Prostate gland (tissue), 2 donors: ENCODE measurements around the gene WNK1. TPM values are rescaled to one million over a fixed set of nuclear protein-coding genes. Genes with fewer than 3 reads are reported as not detected.

Experiments used
- DNase-seq: peaks from one replicate; pipeline ENCODE4 v3.0.0-alpha.2; 2019; ENCODE audit warnings: low spot score
- H3K27ac ChIP-seq, 2 donors: fragments of 200-600 bp; sonication (generic); 2 replicates each; pipeline ENCODE4 v1.5.1; 2017 to 2019
- H3K27me3 ChIP-seq: fragments of 200-600 bp; sonication (generic); replicated peaks from 2 replicates; pipeline ENCODE4 v1.5.1; 2019; ENCODE audit not compliant: insufficient read depth
- H3K36me3 ChIP-seq, 2 donors: fragments of 200-600 bp; sonication (generic); 1 replicate in 1 of 2; 2 replicates in 1 of 2; pipeline versions ENCODE4 v1.5.1 to v1.8.1; 2017 to 2019
- H3K4me1 ChIP-seq: fragments of 200-600 bp; sonication (generic); replicated peaks from 2 replicates; pipeline ENCODE4 v1.5.1; 2019
- H3K4me3 ChIP-seq, 2 donors: fragments of 200-600 bp; sonication (generic); 2 replicates each; pipeline ENCODE4 v1.5.1; 2017 to 2019
- H3K9me3 ChIP-seq: fragments of 200-600 bp; sonication (generic); 2 replicates; pipeline ENCODE4 v1.5.1; 2017
- POLR2A ChIP-seq: fragments of 450-650 bp; IDR thresholded peaks from one replicate; pipeline ENCODE4 v1.6.1; 2016; ENCODE audit warnings: antibody characterized with exemption, mild to moderate bottlenecking
- POLR2AphosphoS5 ChIP-seq: sonication (generic); formaldehyde crosslinking; IDR thresholded peaks from one replicate; pipeline ENCODE4 v1.6.1; 2017; ENCODE audit warnings: antibody characterized with exemption
- WGBS: methylation state at CpG from one replicate; pipeline ENCODE4 v1.1.5; 2018; 5-methylcytosine and 5-hydroxymethylcytosine counted together
- intact Hi-C: fragments of 100-400 bp; cut with DNase I; formaldehyde crosslinking; loops from one replicate; pipeline ENCODE4 v1.14.2; 2022
- total RNA-seq, 2 donors: library from RNA; depleted of rRNA; stranded (reverse); fragments of >200 nt; gene quantifications; one replicate each; pipeline ENCODE4 v1.1.0, GENCODE V29; 2016
- TF ChIP-seq, protein P1 (sequence below), 4 experiments: fragments of 200-600 bp in 2 of 4; fragments of 450-650 bp in 2 of 4; sonication (generic) in 2 of 4; IDR thresholded peaks; 1 replicate in 3 of 4; 2 replicates in 1 of 4; pipeline ENCODE4 v1.5.1; 2016 to 2019; ENCODE audit warnings: antibody characterized with exemption in 4 of 4, mild to moderate bottlenecking in 2 of 4, moderate library complexity in 2 of 4

WNK1 gene
- total RNA-seq, 2 donors from 2014 or later: 82.7 to 223 TPM

DNA sequence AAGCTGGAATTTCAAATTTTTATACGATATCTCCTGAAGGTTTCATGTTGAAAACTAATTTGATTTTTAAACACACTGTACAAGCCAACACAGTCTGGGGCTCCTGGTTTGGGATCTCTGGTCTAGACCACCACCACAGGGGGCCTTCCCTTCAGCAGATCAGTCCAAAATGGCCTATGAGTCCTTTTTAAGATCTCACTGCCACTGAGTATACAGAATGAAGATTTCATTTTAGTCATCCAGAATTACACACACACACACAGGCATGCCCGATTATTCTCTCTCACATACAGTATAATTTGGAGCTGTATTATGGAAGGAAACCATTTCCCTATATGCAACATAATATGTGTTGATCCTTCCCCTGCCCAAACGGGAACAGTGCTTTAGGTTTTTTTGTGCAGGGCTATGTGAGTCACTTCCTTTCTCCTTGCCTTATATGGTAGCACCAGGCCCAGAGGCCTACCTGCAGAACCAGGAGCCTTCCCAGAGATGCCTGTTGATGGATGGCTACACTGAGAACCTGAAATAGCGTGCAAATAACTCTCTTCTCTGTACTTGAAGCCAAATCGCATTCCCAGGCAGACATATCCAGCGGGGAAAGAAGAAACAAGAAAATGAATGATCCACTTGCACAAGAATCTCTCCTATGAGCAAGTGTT is 28.1 kb upstream of the WNK1 start:
- intact Hi-C loops: loop anchor here (5.0 kb wide), 1 partner anchor 57 kb away; no protein-coding TSS in a partner anchor
- Histone ChIP-seq H3K36me3 (no peaks in the 10 kb centered on the region), H3K4me1 (peaks cover under 1% of the 10 kb centered on the region), H3K27ac (no peak overlapping the region), H3K27me3 (no peaks in the 10 kb centered on the region), H3K9me3 (no peaks in the 10 kb centered on the region), H3K4me3 (no peak overlapping the region)
- 64% methylated on average over 6 of the region's 6 CpGs for WGBS
- TF ChIP-seq, protein P1, sequence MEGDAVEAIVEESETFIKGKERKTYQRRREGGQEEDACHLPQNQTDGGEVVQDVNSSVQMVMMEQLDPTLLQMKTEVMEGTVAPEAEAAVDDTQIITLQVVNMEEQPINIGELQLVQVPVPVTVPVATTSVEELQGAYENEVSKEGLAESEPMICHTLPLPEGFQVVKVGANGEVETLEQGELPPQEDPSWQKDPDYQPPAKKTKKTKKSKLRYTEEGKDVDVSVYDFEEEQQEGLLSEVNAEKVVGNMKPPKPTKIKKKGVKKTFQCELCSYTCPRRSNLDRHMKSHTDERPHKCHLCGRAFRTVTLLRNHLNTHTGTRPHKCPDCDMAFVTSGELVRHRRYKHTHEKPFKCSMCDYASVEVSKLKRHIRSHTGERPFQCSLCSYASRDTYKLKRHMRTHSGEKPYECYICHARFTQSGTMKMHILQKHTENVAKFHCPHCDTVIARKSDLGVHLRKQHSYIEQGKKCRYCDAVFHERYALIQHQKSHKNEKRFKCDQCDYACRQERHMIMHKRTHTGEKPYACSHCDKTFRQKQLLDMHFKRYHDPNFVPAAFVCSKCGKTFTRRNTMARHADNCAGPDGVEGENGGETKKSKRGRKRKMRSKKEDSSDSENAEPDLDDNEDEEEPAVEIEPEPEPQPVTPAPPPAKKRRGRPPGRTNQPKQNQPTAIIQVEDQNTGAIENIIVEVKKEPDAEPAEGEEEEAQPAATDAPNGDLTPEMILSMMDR (IDR thresholded peaks at IDR 0.05): no peak
- no peak for TF ChIP-seq POLR2AphosphoS5
- TF ChIP-seq POLR2A: no peak
- DNase-seq: no peak

DNA sequence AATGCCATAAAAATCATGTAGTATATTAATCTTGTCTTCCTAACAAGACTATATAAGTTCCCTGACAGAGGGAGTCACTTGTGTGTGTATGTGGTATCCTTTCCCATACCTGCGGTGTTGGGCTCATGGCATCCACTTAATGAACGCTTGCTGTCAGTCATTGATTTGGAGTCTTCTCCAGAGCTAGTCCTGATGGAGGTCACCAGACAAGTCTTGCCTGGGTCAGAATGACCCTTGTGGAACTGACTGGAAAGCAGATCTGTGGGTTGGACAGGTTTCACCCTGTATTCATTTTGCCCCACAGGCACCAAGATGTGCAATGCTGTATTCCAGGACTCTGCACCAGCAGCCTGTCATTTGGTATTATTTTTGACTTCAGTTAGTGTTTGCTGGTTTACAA is 27.3 kb upstream of the WNK1 start:
- no peaks in the 10 kb centered on the region for H3K36me3 ChIP-seq
- intact Hi-C loops: no loop called here
- TF ChIP-seq, protein P1 (IDR thresholded peaks at IDR 0.05): no peak
- TF ChIP-seq POLR2A: no peak
- TF ChIP-seq POLR2AphosphoS5: no peak
- H3K4me1 ChIP-seq: peaks cover 2% of the 10 kb centered on the region
- WGBS: 97% methylated on average over 2 of the region's 2 CpGs
- no peak overlapping the region for H3K4me3 ChIP-seq
- no peak for DNase-seq
- H3K27me3 ChIP-seq: no peaks in the 10 kb centered on the region
- no peak overlapping the region for H3K27ac ChIP-seq
- no peaks in the 10 kb centered on the region for H3K9me3 ChIP-seq

GRCh38 chr12:726281-727140 is 25.9 kb upstream of the WNK1 start:
- DNase-seq: no peak
- peaks cover 2% of the 10 kb centered on the region for H3K4me1 ChIP-seq
- H3K27me3 ChIP-seq: no peaks in the 10 kb centered on the region
- H3K27ac ChIP-seq: no peak overlapping the region
- intact Hi-C loops: no loop called here
- WGBS: 51% methylated on average over 5 of the region's 5 CpGs
- H3K9me3 ChIP-seq: no peaks in the 10 kb centered on the region
- no peak overlapping the region for H3K4me3 ChIP-seq
- H3K36me3 ChIP-seq: no peaks in the 10 kb centered on the region
- no peak for TF ChIP-seq POLR2A
- TF ChIP-seq, protein P1 (IDR thresholded peaks at IDR 0.05): no peak
- TF ChIP-seq POLR2AphosphoS5: no peak

DNA sequence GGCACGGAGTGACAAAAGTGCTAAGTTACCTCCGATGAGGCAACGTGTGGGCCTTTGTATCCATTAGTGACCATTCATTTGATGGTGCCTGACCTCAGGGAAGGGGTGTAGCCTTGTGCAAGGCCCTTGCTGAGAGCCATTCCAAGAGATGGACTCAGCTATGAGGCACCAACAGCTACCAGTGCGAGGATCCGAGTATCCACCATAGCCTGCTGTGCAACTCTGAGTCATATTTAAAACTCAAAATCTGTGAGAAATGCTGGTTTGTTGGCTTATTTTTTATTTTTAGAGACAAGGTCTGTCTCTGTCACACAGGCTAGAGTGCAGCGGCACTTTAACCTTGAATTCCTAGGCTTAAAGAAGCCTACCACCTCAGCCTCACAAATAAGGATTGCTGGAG is 25.1 kb upstream of the WNK1 start:
- H3K36me3 ChIP-seq: no peaks in the 10 kb centered on the region
- DNase-seq: no peak
- H3K4me1 ChIP-seq: peaks cover 2% of the 10 kb centered on the region
- H3K4me3 ChIP-seq: no peak overlapping the region
- WGBS: 94% methylated on average over 6 of the region's 6 CpGs
- H3K9me3 ChIP-seq: no peaks in the 10 kb centered on the region
- TF ChIP-seq, protein P1 (IDR thresholded peaks at IDR 0.05): no peak
- TF ChIP-seq POLR2A: no peak
- no peak for TF ChIP-seq POLR2AphosphoS5
- no peak overlapping the region for H3K27ac ChIP-seq
- H3K27me3 ChIP-seq: no peaks in the 10 kb centered on the region
- intact Hi-C loops: no loop called here
